ENCODE data around the gene ZNF217.
"Not testable (repeated sequence)": the region's sequence is repeated elsewhere in the genome, so short reads cannot be mapped to it uniquely, and the experiment has no call there.

ZNF217 gene

DNA sequence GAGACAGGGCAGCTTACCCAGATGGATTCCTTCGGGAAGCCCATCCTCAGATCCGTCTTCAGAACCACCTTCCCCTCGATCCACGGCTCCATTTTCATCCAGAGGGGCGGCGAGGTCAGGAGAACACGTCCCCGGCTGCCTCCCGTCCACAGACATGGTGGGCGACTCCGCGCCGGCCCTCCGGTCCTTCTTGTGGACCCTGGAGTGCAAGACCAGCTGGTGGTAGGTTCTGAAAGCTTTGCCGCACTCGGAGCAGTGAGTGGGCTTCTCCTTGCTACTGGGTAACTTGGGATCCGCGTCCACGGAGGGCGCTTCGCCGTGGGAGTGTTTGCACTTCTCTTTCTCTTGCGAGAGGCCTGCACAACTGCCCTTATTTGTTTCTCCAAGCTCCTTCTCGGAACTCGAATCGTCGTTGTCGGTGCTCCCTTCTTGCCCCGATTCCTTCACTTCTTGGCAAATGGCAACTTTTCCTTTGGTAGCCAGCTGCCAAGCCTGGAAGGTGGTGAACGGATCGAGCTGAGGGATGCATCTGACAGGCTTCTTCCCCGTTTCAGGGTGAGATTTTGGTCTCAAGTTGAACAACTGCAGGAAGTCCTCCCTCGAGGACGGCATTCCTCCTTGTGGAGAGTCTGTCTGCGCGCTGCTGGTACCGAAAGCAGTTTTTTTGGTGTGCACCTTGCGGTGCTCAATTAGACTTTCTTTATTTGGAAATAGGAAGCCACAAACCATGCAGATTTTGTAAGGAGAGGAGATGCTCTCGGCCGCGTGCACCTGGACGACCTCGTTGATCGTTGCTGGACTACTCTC lies 12.0 kb downstream of the ZNF217 start:
- no peak for DNase-seq

DNA sequence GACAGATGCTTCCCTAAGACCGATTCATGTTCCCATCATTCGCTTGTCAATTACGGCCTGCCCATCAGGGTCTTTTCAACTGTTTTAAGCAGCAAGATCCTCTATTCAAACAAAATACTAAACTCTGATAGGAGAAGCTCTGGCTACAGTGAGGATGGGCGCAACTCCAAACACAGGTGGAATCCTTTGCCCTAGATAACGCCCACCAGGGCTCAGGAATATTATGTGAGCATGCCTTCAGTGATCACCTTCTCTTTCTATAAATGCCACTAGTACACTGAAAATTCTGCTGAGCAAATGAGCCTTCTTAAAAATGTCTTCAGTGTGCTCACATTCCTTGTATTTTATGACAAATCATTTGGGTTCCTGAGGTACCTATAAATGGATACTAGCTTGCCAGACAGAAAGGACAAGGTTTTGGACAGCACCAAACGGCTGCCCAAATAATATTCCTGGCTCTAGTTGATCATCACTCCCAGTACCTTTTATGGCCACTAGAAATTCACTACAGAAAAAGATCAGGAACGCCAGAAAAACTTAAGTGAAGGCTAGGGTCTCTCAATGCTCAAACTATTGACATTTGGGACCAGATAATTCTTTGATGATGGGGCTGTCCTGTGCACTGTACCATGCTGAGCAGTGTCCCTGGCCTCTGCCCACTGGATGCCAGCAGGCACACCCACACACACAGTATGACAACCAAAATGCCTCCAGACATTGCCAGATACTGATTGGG lies 13.1 kb downstream of the ZNF217 start:
- DNase-seq: no peak

GRCh38 chr20:53579581-53580375 lies 13.9 kb downstream of the ZNF217 start:
- peak; percentile 35 for DNase-seq

DNA sequence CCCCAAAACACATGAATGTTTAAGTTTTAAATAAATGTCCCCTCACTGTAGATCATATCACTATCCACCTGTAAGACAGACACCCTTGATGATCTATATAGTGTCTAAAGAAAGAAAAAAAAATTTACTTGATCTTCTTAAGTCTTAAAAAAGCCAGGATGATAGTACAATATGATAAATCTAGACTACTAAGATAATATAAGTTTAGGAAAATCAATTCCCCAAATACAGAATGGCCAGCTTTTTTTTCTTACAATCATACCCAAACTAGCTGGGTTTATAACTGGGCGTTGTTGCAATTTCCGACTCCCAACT lies 14.4 kb downstream of the ZNF217 start:
- no peak for DNase-seq

GRCh38 chr20:53578492-53579222 lies 15.0 kb downstream of the ZNF217 start:
- peak; percentile 95 for DNase-seq

DNA sequence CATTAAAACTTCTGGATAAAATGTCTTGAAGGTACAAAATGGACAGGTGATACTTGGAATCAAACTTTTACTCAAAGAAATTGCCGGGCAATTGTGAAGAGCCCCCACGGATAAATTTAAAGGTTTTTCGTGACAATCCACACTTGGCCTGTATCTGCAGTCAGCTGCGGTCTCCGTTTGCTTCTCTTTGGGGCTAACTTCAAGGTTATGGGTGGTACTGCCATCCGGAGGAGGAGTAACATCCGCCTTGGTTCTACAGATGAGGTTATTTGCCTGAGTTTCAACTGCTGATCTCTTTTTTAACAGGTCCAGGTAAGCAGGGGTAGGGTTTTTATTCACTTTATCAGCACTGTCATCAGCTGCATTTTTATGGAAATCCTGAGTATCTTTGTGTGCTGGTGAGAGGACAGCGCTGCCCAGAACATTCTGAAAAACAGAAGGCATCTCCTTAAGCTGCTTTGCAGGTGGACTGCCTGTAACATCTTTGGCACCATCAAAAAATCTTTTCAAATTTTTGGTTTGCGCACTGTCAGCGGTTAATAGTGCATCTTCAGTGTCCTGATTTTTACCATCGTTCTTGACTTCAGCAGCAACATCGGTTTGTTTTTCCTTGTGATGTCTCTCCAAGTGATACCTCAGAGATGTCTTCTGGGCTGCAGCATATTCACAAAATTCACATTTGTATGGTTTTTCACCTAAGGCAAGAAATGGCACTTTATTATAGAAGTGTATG lies 16.9 kb downstream of the ZNF217 start:
- no peak for DNase-seq

DNA sequence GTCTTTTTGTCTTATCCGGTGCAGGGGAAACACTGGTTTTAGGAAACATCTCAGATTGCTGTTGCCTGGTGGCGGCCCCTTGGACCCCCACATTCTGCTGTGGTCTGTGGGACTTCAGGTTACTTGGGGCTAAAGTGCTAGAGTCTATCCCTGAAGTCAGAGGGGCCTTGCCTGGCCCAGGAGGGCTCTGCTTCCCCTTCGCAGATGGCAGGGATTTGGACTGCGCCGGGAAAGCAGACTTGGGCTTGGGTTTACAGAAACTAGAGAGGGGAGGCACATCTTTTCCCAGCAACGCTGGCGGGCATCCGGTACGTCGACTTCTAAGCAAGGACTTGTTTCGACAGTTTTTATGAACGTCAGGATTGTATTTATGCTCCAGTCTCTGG lies 17.5 kb downstream of the ZNF217 start:
- no peak for DNase-seq

DNA sequence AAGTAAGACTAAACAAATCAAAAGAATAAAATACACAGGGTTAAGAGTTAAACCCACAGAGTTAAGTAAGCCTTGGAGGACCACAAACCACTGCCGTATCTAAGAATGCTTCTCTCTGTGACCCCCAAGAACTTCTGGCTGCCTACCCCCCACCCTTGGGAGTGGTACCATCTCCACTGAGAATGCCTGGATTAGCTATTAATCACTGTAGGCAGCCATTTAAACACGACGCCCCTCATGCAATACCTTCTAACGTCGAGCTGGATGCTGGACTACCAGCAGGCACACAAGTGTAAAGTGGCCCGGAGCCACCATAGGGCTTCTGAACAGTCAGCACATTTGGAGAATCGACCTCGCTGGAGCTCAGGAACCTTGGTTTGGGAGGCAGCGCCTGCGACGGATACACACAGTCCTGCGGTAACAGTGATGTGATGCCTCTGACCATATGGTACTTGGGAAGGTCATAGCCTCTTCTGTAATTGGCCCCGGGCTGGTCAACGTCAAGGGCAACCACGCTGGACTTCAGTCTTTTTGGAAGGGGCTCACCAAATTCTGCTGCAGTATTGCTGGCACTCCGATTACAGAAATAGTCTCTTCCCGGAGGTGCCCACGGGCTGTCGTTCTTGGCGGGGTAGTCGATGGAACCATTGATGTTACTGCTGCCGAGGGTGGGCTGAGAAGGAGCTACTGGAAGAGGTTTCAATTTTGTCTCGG lies 18.0 kb downstream of the ZNF217 start:
- no peak for DNase-seq

DNA sequence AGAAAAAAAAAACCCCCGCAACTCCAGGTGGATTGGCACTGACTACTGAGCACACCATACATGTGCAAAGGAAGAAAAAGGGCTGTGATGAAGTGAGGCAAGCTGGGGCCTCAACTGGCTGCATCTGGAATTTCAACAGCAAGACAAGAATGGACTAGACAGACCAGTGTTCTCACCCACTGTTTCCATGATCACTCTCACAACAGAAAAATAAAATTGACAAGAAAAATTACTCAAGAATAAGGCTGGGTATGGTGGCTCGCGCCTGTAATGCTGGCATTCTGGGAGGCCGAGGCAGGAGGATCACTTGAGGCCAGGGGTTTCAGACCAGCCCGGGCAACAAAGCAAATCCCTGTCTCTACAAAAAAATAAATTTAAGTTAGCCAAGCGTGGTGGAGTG lies 18.8 kb downstream of the ZNF217 start:
- DNase-seq: no peak

DNA sequence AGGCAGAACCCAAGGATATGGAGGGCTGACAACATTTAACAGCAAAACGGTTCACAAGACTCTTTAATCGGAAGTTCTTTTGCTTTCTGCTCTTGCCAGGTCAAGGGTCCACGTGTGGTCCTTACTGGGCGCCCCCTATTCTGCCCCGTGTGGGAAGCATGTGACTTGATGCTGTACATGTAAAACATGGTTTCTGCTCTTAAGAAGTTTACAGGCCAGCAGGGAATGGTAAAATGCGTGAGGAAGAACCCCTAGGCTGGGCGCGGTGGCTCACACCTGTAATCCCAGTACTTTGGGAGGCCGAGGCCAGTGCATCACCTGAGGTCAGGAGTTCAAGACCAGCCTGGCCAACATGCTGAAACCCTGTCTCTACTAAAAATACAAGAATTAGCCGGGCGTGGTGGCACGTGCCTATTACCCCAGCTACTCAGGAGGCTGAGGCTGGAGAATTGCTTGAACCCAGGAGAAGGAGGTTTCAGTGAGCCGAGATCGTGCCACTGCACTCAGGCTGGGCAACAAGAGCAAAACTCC lies 19.3 kb downstream of the ZNF217 start:
- no peak for DNase-seq

DNA sequence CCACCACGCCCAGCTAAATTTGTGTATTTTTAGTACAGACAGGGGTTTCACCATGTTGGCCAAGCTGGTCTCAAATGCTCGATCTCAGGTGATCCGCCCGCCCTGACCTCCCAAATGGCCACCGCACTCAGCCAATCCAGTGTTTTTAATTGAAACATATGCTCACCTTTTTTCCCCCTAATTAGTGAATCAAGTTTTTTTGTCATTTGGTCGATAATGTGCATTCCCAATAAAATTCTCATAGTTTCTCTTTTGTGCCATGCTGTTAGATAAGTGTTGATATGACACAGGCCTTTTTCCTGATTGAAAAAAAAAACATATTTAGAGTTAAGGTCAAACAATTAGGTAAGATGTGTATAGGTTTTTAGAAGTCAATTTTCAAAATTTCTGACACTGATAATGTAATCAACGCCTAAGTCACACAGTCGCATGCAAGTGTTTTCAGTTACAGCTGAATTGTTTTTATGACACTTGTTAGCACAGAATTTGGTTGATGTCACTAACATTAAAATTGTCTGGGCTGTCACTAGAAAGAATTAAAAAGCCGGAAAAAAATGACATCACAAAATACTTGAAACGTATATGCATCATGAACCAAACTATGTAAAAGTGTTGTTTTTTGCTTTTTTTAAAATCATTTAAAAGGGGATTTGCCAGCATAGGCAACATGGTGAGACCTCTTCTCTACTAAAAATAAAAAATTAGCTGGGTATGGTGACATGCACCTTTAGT lies 21.9 kb downstream of the ZNF217 start:
- DNase-seq: no peak

DNA sequence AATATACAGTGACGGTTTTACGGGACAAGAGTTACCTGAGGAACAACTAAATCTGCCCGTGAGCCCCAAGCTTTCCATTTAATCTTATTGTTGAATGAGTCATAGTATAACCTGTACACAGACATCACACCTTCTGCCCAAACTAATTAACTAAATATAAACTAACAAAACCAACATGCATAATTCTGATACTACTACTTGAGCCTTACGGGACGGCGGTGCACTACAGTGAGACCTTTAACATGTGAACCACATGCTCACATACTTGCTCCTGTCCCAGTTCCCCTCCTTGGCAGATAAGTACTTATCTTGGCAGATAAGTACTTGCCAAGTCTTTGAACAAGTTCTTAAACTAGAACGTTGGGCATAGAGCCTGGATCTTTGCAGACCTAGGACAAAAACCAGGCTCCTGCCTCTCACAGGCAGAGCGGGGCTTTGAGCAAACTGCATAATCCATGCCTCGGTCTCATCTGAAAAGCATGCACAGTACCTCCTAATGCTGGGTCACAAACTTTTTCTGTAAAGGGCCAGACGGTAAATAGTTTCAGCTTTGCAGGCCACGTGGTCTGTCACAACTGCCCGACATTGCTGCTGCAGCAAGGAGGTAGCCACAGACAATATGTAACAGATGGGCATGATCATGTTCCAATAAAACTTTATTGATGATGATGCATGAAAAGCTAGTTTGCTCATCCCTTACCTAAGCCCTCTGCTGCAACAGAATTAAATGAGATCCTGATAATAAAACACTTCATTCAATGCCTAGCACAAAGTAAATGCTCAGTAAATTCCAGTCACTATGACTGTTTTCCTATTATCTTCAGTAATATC lies 23.0 kb downstream of the ZNF217 start:
- peak; percentile 52 for DNase-seq

GRCh38 chr20:53569606-53570307 lies 23.9 kb downstream of the ZNF217 start:
- no peak for DNase-seq

GRCh38 chr20:53569005-53569404 lies 24.6 kb downstream of the ZNF217 start:
- no peak for DNase-seq

- DNase-seq: no peak
Observed at GRCh38 chr20:53568351-53568750, 25.3 kb downstream of the ZNF217 start.

GRCh38 chr20:53567379-53567917 lies 26.2 kb downstream of the ZNF217 start:
- no peak for DNase-seq

DNA sequence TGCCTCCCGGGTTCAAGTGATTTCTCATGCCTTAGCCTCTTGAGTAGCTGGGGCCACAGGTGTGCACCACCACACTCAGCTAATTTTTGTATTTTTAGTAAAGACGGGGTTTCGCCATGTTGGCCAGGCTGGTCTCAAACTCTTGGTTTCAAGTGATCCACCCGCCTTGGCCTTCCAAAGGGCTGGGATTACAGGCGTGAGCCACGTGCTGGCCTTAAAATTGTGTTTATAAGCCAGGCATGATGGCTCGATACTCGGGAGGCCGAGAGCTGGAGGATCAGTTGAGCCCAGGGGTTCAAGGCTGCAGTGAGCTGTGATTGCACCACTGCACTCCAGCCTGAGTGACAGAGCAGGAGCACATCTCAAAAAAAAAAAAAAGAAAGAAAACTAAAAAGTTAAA lies 27.0 kb downstream of the ZNF217 start:
- not testable (repeated sequence) for DNase-seq

GRCh38 chr20:53565254-53565653 lies 28.4 kb downstream of the ZNF217 start:
- no peak for DNase-seq
